DOHH2 (cell line): ENCODE measurements around the gene ALK.

Experiments used
- CTCF ChIP-seq: fragments of 200-600 bp; sonication (generic); IDR thresholded peaks from one replicate; pipeline ENCODE4 v1.5.1; 2014; ENCODE audit warnings: antibody characterized with exemption, mild to moderate bottlenecking, low read depth, low read length; ENCODE audit not compliant: poor library complexity, severe bottlenecking
- EZH2phosphoT487 ChIP-seq: fragments of 200-600 bp; sonication (generic); IDR thresholded peaks from 2 replicates; pipeline ENCODE4 v1.6.1; 2017; ENCODE audit warnings: borderline replicate concordance, mild to moderate bottlenecking, antibody characterized with exemption, low read length, moderate library complexity, mixed read lengths

DNA sequence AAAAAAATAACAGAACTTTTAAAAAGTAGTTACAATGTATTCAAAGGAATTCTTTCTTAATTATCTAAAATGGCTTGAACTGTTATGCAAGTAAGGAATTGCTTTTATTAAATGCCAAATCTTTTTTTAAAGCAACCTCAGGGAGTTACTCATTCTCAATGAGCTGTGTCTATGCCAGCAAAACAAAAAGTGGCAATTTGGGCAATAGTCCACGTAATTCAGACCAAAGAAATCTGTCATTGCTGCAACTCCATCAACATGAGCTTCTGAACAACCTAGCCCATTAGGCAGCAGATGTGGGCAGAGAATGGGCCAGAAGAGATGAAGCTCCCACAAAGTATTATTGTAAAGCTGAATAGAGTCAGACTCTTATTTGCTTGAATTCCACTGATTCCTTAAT is 118.4 kb downstream of the ALK start:
- TF ChIP-seq CTCF (no peak), EZH2phosphoT487 (no peak)
